OCI-LY1 (cell line): ENCODE results near the gene EPM2A.

Experiments
- H2AFZ ChIP-seq: fragments of 200-600 bp; sonication (generic), shearing (Covaris generic); 2 replicates; pipeline ENCODE4 v1.6.0; 2014; ENCODE audit warnings: antibody characterized with exemption, mild to moderate bottlenecking, low read length
- H3F3A ChIP-seq: fragments of 200-600 bp; sonication (generic), shearing (Covaris generic); 2 replicates; pipeline ENCODE4 v1.6.0; 2014; ENCODE audit warnings: mild to moderate bottlenecking, antibody characterized with exemption, low read length, moderate library complexity; ENCODE audit not compliant: insufficient read depth
- H3K27ac ChIP-seq: fragments of 200-600 bp; sonication (generic); 2 replicates; pipeline ENCODE4 v1.5.1; 2014; ENCODE audit warnings: low read length, mixed run types, mild to moderate bottlenecking, low read depth; ENCODE audit not compliant: poor library complexity, severe bottlenecking
- H3K27me3 ChIP-seq: fragments of 200-600 bp; sonication (generic); 2 replicates; pipeline ENCODE4 v1.6.0; 2014; ENCODE audit warnings: antibody characterized with exemption, mild to moderate bottlenecking, low read length, moderate library complexity; ENCODE audit not compliant: insufficient read depth
- H3K36me3 ChIP-seq: fragments of 200-600 bp; sonication (generic); 2 replicates; pipeline ENCODE4 v1.6.1; 2014; ENCODE audit warnings: mild to moderate bottlenecking, antibody characterized with exemption, low read length, moderate library complexity, mixed read lengths; ENCODE audit not compliant: insufficient read depth
- H3K4me1 ChIP-seq: fragments of 200-600 bp; sonication (generic); 2 replicates; pipeline ENCODE4 v1.5.1; 2014; ENCODE audit warnings: mild to moderate bottlenecking, low read length, moderate library complexity; ENCODE audit not compliant: insufficient read depth, severe bottlenecking
- H3K4me2 ChIP-seq: fragments of 200-600 bp; sonication (generic), shearing (Covaris generic); 2 replicates; pipeline ENCODE4 v1.6.1; 2014; ENCODE audit warnings: low read length
- H3K4me3 ChIP-seq: fragments of 200-600 bp; sonication (generic); 2 replicates; pipeline ENCODE4 v1.5.1; 2014; ENCODE audit warnings: low read length, low read depth, mild to moderate bottlenecking, mixed read lengths; ENCODE audit not compliant: poor library complexity, severe bottlenecking
- H3K79me2 ChIP-seq: fragments of 200-600 bp; shearing (Covaris generic); 2 replicates; pipeline ENCODE4 v1.6.1; 2016; ENCODE audit warnings: mixed run types, low read length, mixed read lengths; ENCODE audit not compliant: insufficient read depth
- H3K9ac ChIP-seq: fragments of 200-600 bp; sonication (generic), shearing (Covaris generic); 2 replicates; pipeline ENCODE4 v1.6.1; 2014; ENCODE audit warnings: mild to moderate bottlenecking, low read length, mixed read lengths
- H3K9me2 ChIP-seq: fragments of 200-600 bp; sonication (generic), shearing (Covaris generic); 2 replicates; pipeline ENCODE4 v1.6.1; 2014; ENCODE audit warnings: low read depth, mild to moderate bottlenecking, low read length, mixed read lengths
- H3K9me3 ChIP-seq: fragments of 200-600 bp; shearing (Covaris generic); 2 replicates; pipeline ENCODE4 v1.6.1; 2014; ENCODE audit warnings: low read length, mixed read lengths
- H4K20me1 ChIP-seq: fragments of 200-600 bp; sonication (generic), shearing (Covaris generic); 2 replicates; pipeline ENCODE4 v1.6.0; 2016; ENCODE audit warnings: mild to moderate bottlenecking, low read length; ENCODE audit not compliant: insufficient read depth
- CTCF ChIP-seq: fragments of 200-600 bp; sonication (generic), shearing (Covaris generic); IDR thresholded peaks from 2 replicates; pipeline ENCODE4 v1.5.1; 2017; ENCODE audit warnings: mild to moderate bottlenecking, antibody characterized with exemption, low read length, moderate library complexity, mixed read lengths
- EZH2 ChIP-seq: fragments of 200-600 bp; sonication (generic), shearing (Covaris generic); IDR thresholded peaks from 2 replicates; pipeline ENCODE4 v1.8.0; 2017; ENCODE audit warnings: borderline replicate concordance, mixed run types, mild to moderate bottlenecking, antibody characterized with exemption, low read length, moderate library complexity, mixed read lengths

Gene EPM2A

GRCh38 chr6:145729887-145730286, 5.4 kb downstream of the EPM2A start:
- no peak for TF ChIP-seq EZH2
- TF ChIP-seq CTCF = no peak
- H3K4me2 ChIP-seq = no peak overlapping the region
- no peak overlapping the region for H3K4me3 ChIP-seq
- peaks cover 15% of the 10 kb centered on the region for H3K9me3 ChIP-seq
- no peak overlapping the region for H3K9ac ChIP-seq
- no peaks in the 10 kb centered on the region for H3K27me3 ChIP-seq
- no peaks in the 10 kb centered on the region for H4K20me1 ChIP-seq
- no peaks in the 10 kb centered on the region for H3K9me2 ChIP-seq
- H2AFZ ChIP-seq = no peak overlapping the region
- peaks cover 10% of the 10 kb centered on the region for H3K4me1 ChIP-seq
- H3K36me3 ChIP-seq = peaks cover 20% of the 10 kb centered on the region
- H3K79me2 ChIP-seq = 0 out of 2 replicates have a peak, but pooled peaks cover 4% of the 10 kb centered on the region
- no peak overlapping the region for H3K27ac ChIP-seq
- H3F3A ChIP-seq = no peaks in the 10 kb centered on the region

GRCh38 chr6:145728444-145729385, 6.6 kb downstream of the EPM2A start:
- H3K4me1 ChIP-seq = peaks cover 3% of the 10 kb centered on the region
- H3K9me3 ChIP-seq = peaks cover 15% of the 10 kb centered on the region
- TF ChIP-seq EZH2 = no peak
- no peak for TF ChIP-seq CTCF
- H3K36me3 ChIP-seq = peaks cover 20% of the 10 kb centered on the region
- H3F3A ChIP-seq = no peaks in the 10 kb centered on the region
- H3K9ac ChIP-seq = no peak overlapping the region
- no peak overlapping the region for H3K27ac ChIP-seq
- no peaks in the 10 kb centered on the region for H3K27me3 ChIP-seq
- H2AFZ ChIP-seq = no peak overlapping the region
- H3K4me2 ChIP-seq = no peak overlapping the region
- H3K4me3 ChIP-seq = no peak overlapping the region
- H4K20me1 ChIP-seq = no peaks in the 10 kb centered on the region
- no peaks in the 10 kb centered on the region for H3K9me2 ChIP-seq
- H3K79me2 ChIP-seq = 0 out of 2 replicates have a peak, but pooled peaks cover 4% of the 10 kb centered on the region

- TF ChIP-seq CTCF (no peak), EZH2 (no peak)
- Histone ChIP-seq H3K9ac (no peak overlapping the region), H3K4me2 (no peak overlapping the region), H2AFZ (no peak overlapping the region), H3K9me3 (peaks cover 15% of the 10 kb centered on the region), H3F3A (no peaks in the 10 kb centered on the region), H3K27me3 (no peaks in the 10 kb centered on the region), H3K79me2 (0 out of 2 replicates have a peak, but pooled peaks cover 4% of the 10 kb centered on the region), H3K4me3 (no peak overlapping the region), H4K20me1 (no peaks in the 10 kb centered on the region), H3K36me3 (peaks cover 20% of the 10 kb centered on the region), H3K27ac (no peak overlapping the region), H3K9me2 (no peaks in the 10 kb centered on the region), H3K4me1 (no peaks in the 10 kb centered on the region)
These were observed 7.4 kb downstream of the EPM2A start for GRCh38 chr6:145727817-145728388.
